Left kidney (tissue), 8 donors: ENCODE measurements around the gene HDAC9. TPM values are rescaled to one million over a fixed set of nuclear protein-coding genes. Genes with fewer than 3 reads are reported as not detected.

Experiments used
- DNase-seq: peaks from one replicate; pipeline ENCODE4 v3.0.0-alpha.2; 2013
- long read RNA-seq, 8 donors: transcript quantifications; one replicate each; lab custom pipeline, GENCODE V29; 2026
- polyA plus RNA-seq: library from polyadenylated mRNA; unstranded; fragments of 120-200 nt; gene quantifications from one replicate; pipeline ENCODE4 v1.2.1, GENCODE V29; 2013; ENCODE audit not compliant: insufficient read length

Gene HDAC9
- 10.4 TPM for polyA plus RNA-seq
- long read RNA-seq, donor 1, full-length matches to known transcripts: 1 of 1 reads
- long read RNA-seq, donor 1, partial matches to known transcripts: 0 of 1 reads
- long read RNA-seq, donor 1, other reads (novel, unspliced or antisense): 0 of 1 reads
- long read RNA-seq, donor 2: 0 reads
- long read RNA-seq, donor 3: 0 reads
- long read RNA-seq, donor 4: 0 reads
- long read RNA-seq, donor 5: 0 reads
- long read RNA-seq, donor 6, full-length matches to known transcripts: 1 of 1 reads
- long read RNA-seq, donor 6, partial matches to known transcripts: 0 of 1 reads
- long read RNA-seq, donor 6, other reads (novel, unspliced or antisense): 0 of 1 reads
- long read RNA-seq, donor 7, partial matches to known transcripts: 0 of 1 reads
- long read RNA-seq, donor 7, other reads (novel, unspliced or antisense): 0 of 1 reads
- long read RNA-seq, donor 8: 0 reads

DNA sequence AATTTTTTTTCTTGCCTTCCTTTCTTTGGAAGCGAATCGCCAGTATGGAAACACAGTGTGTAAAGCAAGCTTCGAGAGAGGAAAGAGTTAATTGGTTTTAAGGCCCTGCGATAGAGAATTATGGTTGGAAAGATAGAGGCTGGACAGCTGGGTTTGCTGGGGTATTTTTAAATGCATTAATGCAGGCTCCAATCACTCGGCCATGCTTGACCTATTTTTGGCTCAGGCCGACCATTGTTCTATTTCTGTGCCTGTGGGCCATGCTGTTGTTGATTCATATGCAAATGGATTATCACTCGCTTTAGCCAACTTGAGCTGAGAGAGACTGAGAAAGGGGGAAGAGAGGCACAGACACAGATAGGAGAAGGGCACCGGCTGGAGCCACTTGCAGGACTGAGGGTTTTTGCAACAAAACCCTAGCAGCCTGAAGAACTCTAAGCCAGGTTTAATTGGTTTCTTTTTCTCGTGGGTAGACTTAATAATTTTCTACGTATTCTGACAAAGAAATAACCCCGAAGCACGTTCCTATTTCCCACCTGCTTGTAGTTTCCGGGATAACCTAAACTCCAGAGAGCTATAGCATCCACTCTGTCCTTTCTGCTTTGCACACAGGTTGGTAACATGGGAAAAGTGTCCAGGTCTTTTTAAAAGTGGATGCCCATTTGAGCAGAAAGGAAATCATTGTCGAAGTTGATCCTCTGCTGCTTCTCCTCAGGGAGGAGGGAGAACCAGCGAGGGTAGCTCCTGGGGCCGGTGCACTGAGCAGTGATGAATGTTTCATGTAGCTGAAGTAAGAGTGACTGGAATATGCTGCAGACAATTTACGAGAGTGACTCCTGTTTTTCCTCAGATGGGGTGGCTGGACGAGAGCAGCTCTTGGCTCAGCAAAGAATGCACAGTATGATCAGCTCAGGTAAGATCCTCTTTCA is at the start of gene HDAC9:
TSS of gene HDAC9 (plus strand) at position 338 of the 929 bp plus-strand sequence. CDS start at position 892, 554 bp downstream.
- DNase-seq: peak; percentile 54

DNA sequence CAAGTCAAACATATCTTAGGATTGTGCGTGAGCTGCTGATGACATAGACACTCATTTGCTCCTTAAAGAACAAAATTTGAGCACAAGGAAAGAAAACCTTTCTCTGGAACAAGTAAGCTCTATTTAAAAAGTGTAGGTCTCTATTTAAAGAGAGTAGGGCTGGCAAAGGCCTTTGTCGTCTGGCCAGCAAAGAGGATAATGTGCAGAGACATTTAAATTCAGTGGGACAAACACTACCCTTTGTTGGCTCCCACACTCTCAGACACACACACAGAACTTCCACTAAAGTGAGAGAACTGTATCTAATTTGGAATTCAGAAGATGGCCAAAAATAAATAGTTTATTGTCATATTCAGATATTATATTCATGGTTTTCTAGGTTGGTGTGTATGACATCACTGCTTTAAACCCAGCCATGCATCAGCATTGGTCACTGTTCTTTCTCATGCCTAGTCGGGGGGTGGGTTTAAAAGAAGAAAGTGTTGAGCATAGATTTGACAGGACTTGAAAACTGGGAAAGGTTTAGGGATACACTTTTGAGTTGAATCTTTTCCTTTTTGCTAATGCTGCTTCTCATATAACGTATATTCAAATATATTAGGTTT is 49.5 kb upstream of the HDAC9 start:
- DNase-seq: no peak

DNA sequence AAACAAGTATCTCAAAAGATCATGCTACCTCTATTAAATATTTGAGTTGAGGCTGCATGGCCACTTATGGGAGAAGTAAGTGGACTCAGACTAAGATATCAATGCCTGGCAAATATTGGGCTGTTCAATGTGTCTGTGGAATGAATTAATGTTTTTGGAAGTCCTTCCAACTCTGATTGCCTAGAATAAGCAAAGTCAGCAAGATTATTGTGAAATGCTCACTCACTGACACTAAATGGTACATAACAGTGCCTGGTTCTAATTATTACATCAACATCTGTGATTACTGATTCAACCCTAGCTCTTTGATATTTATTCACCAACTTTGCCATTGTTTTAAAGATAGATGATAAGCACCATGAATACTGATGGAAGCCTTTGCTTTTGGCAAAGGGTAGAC is 45.5 kb upstream of the HDAC9 start:
- DNase-seq: no peak

DNA sequence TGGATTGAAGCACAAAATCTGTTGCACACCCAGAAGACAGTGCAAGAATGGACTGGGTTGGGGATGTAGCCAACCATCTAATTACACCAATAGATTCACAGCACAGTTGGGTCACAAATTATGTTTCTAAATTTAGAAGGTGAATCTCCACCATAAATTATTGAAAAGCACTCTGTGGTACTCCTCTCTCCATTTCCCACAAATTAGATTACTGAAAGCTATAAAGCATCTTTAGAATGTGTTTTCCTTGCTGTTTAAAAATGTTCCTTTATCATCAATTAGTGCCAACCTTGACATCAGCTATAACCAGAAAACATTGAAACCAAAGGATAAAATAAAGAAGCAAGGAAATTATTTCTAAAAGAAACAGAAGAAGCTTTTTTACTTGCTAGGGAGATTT is 39.9 kb upstream of the HDAC9 start:
- no peak for DNase-seq

DNA sequence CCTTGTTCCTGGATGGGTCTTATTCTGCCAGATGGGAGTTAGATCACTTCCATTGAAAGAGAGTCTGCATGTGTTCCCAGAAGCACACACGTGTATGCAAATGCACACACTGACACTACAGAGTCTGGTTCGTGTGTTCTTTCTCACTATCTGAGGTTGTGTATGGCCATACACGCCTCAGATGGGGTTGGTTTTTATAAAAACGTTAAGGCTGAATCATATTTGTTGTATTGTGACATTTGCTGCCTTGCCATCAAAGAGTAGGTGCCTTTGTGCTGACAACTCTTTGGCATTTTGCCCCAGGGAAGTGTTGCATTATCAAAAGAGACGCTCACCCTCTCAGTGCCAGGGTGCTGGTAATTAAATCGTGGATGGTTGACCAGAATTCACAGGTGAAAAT is 37.7 kb upstream of the HDAC9 start:
- DNase-seq: no peak

DNA sequence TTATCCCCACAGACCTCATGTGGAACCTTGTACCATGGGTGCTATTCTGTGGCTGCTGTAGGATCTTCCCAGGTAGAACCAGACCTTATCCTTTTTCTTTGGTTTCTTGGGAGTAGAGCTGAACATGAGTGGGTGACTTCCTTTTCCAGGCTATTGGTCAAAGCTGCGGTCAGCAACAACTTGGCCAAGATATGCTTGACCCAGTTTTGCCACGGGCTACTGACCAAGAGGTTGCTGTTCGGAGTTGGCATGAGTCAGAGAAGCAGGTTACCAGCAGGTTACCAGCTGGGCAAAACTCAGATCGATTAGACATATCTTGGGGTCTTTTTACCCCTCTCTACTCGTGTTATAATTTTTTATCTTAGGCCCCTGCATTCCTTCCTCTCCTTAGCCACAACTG is 36.7 kb upstream of the HDAC9 start:
- no peak for DNase-seq

DNA sequence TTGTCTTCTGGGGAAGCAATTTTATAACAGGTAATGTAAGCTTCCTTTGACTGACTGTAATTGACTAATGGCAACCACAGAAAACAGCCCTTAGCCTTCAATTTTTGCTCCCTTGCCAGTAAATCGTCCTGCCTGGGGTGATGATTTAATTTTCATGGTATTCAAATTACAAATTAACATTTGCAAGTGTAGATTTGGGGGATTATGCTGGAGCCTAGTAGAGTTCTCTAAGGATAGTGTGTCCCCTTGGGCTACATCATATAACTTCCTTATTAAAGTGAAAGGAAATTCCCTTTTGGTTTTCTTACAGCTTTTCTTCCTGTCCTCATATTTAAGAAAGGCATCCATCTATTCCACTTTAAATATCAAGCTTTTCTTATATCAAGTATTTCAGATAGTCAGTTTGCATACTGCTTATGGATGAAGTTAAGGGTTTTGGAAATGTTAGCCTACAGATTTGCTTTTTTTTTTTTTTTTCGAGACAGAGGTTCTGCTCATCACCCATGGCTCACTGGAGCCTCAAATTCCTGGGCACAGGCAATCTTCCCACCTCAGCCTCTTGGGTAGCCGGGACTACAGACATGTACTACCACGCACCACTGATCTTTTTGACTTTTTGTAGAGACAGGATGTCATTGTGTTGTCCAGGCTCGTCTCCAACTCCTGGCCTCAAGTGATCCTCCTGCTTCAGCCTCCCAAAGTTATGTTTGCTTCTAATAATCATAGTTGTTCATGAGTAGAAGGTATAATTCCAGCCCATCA is 35.9 kb upstream of the HDAC9 start:
- no peak for DNase-seq

DNA sequence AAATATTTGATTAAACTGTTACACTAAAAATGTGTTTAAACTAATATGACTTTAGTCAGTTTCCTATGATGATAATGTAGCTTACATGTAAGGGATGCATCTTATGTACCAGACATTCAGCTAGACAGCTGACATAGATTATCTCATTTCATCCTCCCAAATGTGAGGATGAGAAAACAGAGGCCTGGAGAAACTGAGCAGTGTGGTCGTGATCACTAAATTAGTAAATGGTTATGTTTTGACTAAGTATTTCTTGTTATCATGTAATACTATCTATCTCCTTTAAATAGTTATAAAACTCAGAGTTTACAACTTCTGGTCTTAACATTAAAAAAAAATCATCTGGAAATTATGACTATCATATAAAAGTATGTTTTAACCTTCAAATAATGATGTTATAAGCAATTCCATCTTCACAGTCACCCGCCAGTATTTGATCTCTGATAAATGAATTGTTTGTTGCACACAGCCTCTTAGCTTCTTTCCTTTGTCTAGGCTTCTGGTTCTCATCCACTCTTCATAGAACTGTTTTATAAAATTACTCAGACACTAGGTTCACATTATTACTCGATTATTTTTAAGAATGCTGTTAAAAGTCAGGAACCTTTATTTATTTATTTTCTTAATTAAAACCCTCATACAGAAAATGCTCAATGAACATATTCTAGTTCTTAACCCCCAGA is 33.6 kb upstream of the HDAC9 start:
- no peak for DNase-seq

DNA sequence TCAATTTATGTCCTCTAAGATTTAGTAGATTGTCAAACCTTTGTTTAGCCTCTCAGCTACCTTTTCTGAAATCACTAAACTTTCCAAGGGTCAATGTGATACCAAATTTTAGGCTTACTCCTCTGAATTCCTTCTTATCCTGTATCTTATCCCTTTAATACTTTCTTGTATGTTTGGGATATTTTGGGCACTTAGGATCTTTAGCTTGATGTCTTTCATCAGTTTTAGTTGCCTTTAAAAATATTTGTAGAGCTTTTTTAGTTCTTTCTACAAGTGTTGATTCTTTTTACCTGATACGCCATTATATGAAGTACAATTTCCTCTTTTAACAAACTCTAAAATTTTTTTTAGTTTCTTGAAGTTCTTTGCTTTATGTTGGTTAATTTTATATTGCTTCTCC is 30.7 kb upstream of the HDAC9 start:
- no peak for DNase-seq

DNA sequence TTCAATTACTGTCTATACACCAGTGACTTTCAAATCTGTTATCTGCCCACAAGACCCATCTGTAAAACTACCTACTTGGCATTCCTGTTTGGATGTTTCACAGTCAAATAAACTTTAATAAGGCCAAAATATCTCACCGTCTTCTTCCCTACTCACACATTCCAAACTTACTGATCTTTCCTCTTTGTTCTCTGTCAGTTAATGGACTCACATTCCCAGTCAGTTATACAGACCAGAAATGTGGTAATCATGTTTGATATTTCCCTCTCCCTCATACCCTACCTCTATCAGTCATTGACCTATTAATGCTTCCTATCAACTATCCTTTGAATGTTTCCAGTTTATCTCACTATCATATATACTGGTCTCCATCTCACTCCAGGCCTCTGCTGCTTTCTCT is 28.5 kb upstream of the HDAC9 start:
- no peak for DNase-seq

DNA sequence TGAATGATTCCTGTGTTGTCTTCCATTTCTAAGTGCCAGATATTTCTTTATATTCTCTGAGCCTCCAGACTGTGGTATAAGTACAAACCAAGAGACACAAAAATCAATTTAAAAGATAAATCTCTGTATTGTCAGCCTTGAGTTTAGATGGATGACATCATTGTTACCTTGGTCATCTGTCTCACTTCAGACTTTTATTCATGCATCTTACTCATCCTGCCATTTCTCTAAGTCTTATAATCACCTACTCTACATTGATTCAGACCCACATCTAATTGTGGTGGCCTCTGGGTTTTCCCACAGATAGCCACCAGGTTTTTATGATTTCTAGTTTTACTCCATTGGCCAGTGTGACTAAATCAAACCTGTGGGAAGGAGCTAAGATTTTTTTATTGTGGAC is 26.8 kb upstream of the HDAC9 start:
- DNase-seq: no peak

DNA sequence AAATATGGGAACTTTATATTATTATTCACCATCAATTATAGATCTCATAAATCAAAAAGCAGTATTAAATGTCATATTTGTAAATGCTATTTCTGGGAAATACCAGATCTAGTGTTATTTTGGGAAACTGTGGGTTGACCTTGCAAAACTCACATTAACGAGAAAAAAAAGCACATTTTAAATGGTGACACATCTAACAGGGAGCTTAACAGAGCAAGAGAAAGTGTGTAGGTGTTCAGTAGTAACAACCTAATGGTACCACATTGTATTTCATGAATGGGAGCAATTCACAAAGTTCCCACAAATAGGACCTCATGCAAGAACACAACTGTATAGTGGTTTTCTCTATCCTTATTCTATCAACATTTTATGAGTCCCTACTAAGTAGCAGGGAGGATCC is 26.2 kb upstream of the HDAC9 start:
- DNase-seq: no peak

DNA sequence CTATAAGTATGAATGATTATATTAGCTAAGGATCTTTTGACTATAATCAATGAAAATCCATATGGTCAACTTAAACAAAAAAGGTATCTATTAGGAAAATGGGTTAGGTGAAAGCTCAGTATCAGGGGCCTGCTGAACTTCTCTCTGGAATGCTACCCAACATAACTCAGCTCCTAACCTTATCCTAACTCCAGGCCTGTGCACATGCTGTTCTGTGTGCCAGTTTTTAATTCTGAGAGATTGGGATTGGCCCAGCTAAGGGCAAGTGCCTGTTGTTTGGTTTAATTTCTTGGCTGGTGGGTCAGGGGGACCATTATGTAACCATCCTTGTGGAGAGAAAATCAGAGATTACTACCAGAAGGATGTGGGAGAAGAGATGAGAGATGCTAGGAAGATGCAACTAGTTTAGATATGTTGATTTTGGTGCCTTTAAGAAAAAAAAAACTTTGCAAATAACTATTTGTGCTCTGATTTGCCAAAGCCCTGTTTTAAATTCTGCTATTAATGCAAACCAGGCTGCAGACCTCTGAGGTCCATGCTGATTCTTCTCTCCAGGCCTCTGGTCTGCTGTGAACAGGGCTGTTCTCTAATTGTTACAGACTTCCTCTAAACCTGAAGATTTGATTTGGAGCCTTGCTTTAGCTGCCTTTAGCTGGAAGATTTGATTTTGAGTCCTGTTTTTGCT is 23.9 kb upstream of the HDAC9 start:
- DNase-seq: no peak

DNA sequence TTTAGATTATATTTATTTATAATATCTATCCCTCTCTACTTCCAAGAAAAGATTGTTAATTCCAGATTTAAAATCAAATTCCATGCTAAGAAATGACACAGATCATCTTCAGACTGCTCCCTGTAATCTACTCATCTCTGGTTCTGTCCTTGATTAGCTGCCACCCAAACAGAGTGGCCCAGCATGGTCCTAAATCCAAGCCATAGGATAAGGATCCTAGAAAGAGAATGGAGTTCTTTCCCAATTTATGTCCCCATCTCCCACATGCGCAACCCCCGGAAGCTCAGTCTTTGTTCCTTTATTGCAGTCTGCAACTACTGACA is 23.4 kb upstream of the HDAC9 start:
- no peak for DNase-seq

DNA sequence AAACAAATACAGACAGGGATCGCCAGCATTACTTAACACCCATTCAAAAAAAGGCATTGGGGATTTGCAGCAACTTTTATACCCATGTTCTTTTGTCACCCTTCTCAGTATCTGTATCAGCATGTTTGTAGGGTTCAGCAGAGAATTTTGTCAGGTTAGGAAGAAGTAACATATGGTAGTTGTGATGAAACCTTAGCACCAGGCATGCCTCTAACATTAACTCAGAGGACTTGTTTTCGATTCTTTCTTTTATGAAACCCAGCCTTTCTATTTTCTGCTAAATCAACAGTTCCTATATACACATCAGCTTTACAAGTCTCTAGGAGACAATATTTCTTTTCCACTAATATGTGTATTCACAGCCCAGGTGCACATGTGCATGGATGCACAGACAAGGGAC is 22.4 kb upstream of the HDAC9 start:
- DNase-seq: no peak

DNA sequence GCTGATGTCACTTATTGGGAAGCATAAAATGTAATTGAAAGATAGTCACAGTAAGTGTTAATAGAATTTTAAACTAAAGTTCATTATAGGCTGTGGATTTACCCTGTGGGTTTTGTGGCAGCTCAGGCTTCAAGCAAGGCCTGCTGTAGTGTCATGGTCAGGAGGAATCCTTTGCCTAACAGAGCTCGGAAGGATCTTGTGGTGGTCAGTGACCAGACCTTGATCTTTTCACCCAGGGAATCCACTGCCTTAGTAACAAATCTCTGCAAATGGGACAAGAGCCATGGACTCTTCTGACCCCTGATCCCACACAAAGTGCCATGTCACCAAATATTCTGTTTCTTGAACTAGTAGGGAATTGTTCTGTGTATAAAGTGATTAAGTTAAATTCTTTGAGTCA is 20.6 kb upstream of the HDAC9 start:
- no peak for DNase-seq

DNA sequence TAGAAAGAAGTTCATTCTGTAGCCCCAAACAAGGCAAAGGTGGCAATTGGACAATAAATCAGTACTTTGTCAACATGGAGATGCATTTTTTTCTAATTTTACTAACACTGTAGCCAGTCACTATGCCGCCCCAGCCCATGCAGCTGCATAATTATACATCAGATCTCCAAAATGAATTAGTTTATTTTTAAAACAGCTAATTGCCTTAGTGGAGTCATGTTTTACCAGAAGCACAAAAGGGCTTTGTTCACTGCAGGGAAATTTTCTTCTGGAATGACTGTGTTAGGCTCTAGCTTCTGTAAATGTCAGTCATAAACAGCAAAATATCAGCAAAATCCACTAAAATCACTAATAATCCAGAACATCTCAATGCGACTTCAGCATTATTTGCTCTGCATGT is 20.1 kb upstream of the HDAC9 start:
- no peak for DNase-seq

DNA sequence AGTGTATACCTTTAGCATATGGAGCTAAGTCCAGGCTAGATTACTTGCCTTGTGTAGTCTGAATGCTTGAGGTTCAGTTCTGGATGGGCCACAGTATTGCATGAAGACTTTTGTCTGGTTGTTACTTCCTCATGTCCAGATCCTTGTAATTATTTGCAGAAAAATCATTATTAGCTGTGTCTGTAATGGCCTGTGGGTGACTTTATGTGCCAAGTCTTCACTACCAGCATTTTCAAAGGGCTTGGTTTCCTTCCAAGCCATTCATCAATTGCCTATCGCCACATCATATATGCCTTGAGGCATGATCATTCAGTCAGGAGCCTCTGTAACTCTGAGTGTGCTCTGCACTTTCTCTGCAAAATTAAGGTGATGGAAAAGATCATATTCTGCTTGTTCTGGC is 13.8 kb upstream of the HDAC9 start:
- DNase-seq: no peak

DNA sequence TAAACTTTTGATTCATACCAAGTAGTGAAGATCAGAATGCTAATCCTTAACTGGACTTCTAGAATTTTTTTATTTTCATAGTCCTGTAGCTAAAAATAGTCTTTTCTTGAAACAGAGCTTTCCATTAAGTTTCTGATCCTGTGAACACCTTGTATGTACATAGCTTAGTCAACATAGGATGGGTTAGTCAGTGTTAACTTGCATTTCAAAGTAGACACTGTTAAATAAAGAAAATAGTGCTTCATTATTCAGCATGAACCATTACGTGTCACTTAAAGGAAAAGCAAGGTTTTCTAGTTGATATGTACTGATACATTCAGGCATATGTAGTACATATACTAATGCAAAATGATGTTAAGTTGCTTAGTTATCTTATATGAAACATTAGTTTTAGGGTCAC is 7.5 kb upstream of the HDAC9 start:
- DNase-seq: no peak

DNA sequence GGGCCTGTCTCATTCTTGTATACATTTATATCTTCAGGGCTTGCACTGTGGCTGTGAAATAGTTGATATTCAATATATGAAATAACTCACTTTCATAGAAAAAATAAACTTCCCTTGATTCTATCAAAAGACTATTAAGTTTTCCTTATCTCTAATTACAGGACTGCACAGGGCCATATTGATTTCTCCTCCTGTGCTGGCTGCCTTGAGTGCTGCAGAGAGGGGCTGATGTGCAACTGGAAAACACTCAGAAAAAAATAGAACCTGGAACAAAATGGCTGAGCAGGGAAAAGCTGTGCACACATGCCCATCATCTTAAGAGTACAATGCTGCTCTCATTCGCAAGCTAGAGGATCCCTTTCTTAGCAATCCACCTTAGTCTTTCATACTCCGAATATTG is 5.9 kb upstream of the HDAC9 start:
- no peak for DNase-seq

DNA sequence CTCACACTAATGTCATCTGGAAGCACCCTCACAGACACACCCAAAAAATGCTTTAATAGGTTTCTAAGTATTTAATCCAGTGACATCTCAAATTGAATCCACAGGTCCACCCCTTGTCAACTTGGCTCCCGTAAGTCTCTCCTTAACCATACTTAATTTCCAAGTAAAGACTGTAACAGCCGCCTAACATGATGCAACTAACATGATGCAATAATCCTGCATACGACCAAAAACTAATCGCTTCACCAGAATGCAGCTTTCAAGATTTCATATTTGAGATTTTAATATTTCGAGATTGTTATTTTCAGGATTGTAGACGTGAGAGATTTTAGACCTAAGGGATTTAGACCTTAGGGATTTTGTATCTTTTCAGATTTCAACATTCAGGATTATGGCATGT is 3.7 kb upstream of the HDAC9 start:
- no peak for DNase-seq
